NAMALWA (cell line): ENCODE measurements around the gene CDR2L.
A peak's percentile ranks its signal among the peaks of the same experiment; 100 is the strongest.
"Not testable (repeated sequence)": the region's sequence is repeated elsewhere in the genome, so short reads cannot be mapped to it uniquely, and the experiment has no call there.

Source experiments
- DNase-seq: peaks from one replicate; pipeline ENCODE4 v3.0.0-alpha.2; 2015; ENCODE audit warnings: low spot score

The CDR2L gene

GRCh38 chr17:75011401-75012095 lies 24.1 kb downstream of the CDR2L start:
- DNase-seq = no peak

GRCh38 chr17:75012096-75012345 lies 24.6 kb downstream of the CDR2L start:
- no peak for DNase-seq

GRCh38 chr17:75012346-75013091 lies 25.1 kb downstream of the CDR2L start, which contains the start of gene MRPL58:
MRPL58 (plus strand) TSS chr17:75012670; CDS start chr17:75012687, 17 bp downstream.
- DNase-seq = peak; percentile 91

- no peak for DNase-seq
Observed at GRCh38 chr17:75013092-75013559, 25.7 kb downstream of the CDR2L start.

- no peak for DNase-seq
Observed at GRCh38 chr17:75019146-75019545, 31.7 kb downstream of the CDR2L start.

GRCh38 chr17:75019710-75020109 lies 32.3 kb downstream of the CDR2L start:
- no peak for DNase-seq

GRCh38 chr17:75020331-75021110 lies 33.1 kb downstream of the CDR2L start:
- DNase-seq = no peak

- peak; percentile 20 for DNase-seq
Observed at GRCh38 chr17:75024686-75025397, 37.4 kb downstream of the CDR2L start.

- not testable (repeated sequence) for DNase-seq
Observed at GRCh38 chr17:75025398-75025734, 37.9 kb downstream of the CDR2L start.

GRCh38 chr17:75026650-75027049 lies 39.2 kb downstream of the CDR2L start:
- DNase-seq = not testable (repeated sequence)

GRCh38 chr17:75030161-75030560 lies 42.7 kb downstream of the CDR2L start:
- DNase-seq = no peak

GRCh38 chr17:75031972-75032719 lies 44.7 kb downstream of the CDR2L start:
- DNase-seq = peak; percentile 67

GRCh38 chr17:75032720-75033280 lies 45.4 kb downstream of the CDR2L start:
- DNase-seq = no peak

GRCh38 chr17:75033346-75034235 lies 46.2 kb downstream of the CDR2L start:
- peak; percentile 87 for DNase-seq

- peak; percentile 93 for DNase-seq
Observed at GRCh38 chr17:75034236-75034908, 46.9 kb downstream of the CDR2L start.

- DNase-seq = no peak
Observed at GRCh38 chr17:75036643-75037268, 49.3 kb downstream of the CDR2L start.

- DNase-seq = no peak
Observed at GRCh38 chr17:75039238-75039637, 51.8 kb downstream of the CDR2L start.

GRCh38 chr17:75041656-75042280 lies 54.3 kb downstream of the CDR2L start:
- DNase-seq = no peak

GRCh38 chr17:75043789-75044188 lies 56.4 kb downstream of the CDR2L start:
- DNase-seq = not testable (repeated sequence)
